Breast epithelium (tissue), 4 donors: ENCODE data around the gene TUBGCP2. TPM values are rescaled to one million over a fixed set of nuclear protein-coding genes. Genes with fewer than 3 reads are reported as not detected.

Experiments
- DNase-seq, 2 donors: peaks; one replicate each; pipeline ENCODE4 v3.0.0-alpha.2; 2019; ENCODE audit warnings: low spot score in 2 of 2
- H3K27ac ChIP-seq, 2 donors: fragments of 200-600 bp; sonication (generic) in 1 of 2; one replicate each; pipeline ENCODE4 v1.5.1; 2016 to 2019; ENCODE audit warnings: mild to moderate bottlenecking in 1 of 2
- H3K27me3 ChIP-seq, 2 donors: fragments of 200-600 bp; sonication (generic) in 1 of 2; one replicate each; pipeline versions ENCODE4 v1.5.1 to v1.6.0; 2017 to 2019; ENCODE audit warnings: control low read depth in 1 of 2, mild to moderate bottlenecking in 1 of 2
- H3K36me3 ChIP-seq: fragments of 200-600 bp; one replicate; pipeline ENCODE4 v1.5.1; 2019
- H3K4me1 ChIP-seq, 2 donors: fragments of 200-600 bp; sonication (generic); one replicate each; pipeline ENCODE4 v1.5.1; 2016 to 2019; ENCODE audit warnings: control low read depth in 1 of 2
- H3K4me3 ChIP-seq, 3 donors: fragments of 200-600 bp; sonication (generic); 1 replicate in 2 of 3; 2 replicates in 1 of 3; pipeline ENCODE4 v1.5.1; 2016 to 2019; ENCODE audit warnings: mild to moderate bottlenecking in 3 of 3, moderate library complexity in 2 of 3
- H3K9me3 ChIP-seq, 2 donors: fragments of 200-600 bp; sonication (generic) in 1 of 2; one replicate each; pipeline ENCODE4 v1.5.1; 2016 to 2019; ENCODE audit warnings: control low read depth in 1 of 2
- CTCF ChIP-seq, 3 donors: fragments of 450-650 bp; IDR thresholded peaks; one replicate each; pipeline ENCODE4 v1.5.1; 2016 to 2017; ENCODE audit warnings: antibody characterized with exemption in 3 of 3, mild to moderate bottlenecking in 3 of 3, moderate library complexity in 3 of 3
- POLR2A ChIP-seq: fragments of 450-650 bp; IDR thresholded peaks from one replicate; pipeline ENCODE4 v1.6.1; 2016; ENCODE audit warnings: antibody characterized with exemption, mild to moderate bottlenecking, moderate library complexity
- POLR2AphosphoS5 ChIP-seq, 3 donors: sonication (generic); formaldehyde crosslinking; IDR thresholded peaks; one replicate each; pipeline ENCODE4 v1.6.1; 2017; ENCODE audit warnings: antibody characterized with exemption in 3 of 3
- intact Hi-C: fragments of 100-400 bp; cut with DNase I; formaldehyde crosslinking; loops from one replicate; pipeline ENCODE4 v1.15.1; 2023; ENCODE audit warnings: low total_unique reads
- total RNA-seq, 3 donors: library from RNA; depleted of rRNA; stranded (reverse); fragments of >200 nt; gene quantifications; one replicate each; pipeline ENCODE4 v1.1.0, GENCODE V29; 2016

Gene TUBGCP2
- total RNA-seq, 3 donors from 2014 or later: 33.6 to 40.0 (median 39.5) TPM

GRCh38 chr10:133249975-133250754 lies 58.5 kb downstream of the TUBGCP2 start:
- TF ChIP-seq POLR2A (no peak), POLR2AphosphoS5 (IDR thresholded peaks at IDR 0.05) (no peak)
- H3K4me1 ChIP-seq: no peaks in the 10 kb centered on the region
- H3K27me3 ChIP-seq: peaks cover 3 to 48% of the 10 kb centered on the region in 2 donors
- DNase-seq: no peak
- no peaks in the 10 kb centered on the region for H3K36me3 ChIP-seq
- H3K4me3 ChIP-seq: no peak overlapping the region
- H3K9me3 ChIP-seq: no peaks in the 10 kb centered on the region
- intact Hi-C loops: no loop called here
- no peak overlapping the region for H3K27ac ChIP-seq

- DNase-seq: no peak
- Histone ChIP-seq H3K4me3 (no peak overlapping the region), H3K36me3 (no peaks in the 10 kb centered on the region), H3K4me1 (no peaks in the 10 kb centered on the region), H3K27me3 (peaks cover 3 to 56% of the 10 kb centered on the region in 2 donors), H3K27ac (no peak overlapping the region), H3K9me3 (no peaks in the 10 kb centered on the region)
- TF ChIP-seq POLR2A (no peak), POLR2AphosphoS5 (IDR thresholded peaks at IDR 0.05) (no peak), CTCF (IDR thresholded peaks at IDR 0.05) (no peak)
- intact Hi-C loops: no loop called here
Observed at GRCh38 chr10:133249094-133249780, 59.4 kb downstream of the TUBGCP2 start.

GRCh38 chr10:133248334-133248715 lies 60.3 kb downstream of the TUBGCP2 start:
- intact Hi-C loops: no loop called here
- no peak overlapping the region for H3K4me3 ChIP-seq
- H3K27me3 ChIP-seq: peaks cover 3 to 65% of the 10 kb centered on the region in 2 donors
- H3K36me3 ChIP-seq: no peaks in the 10 kb centered on the region
- no peak for DNase-seq
- H3K9me3 ChIP-seq: no peaks in the 10 kb centered on the region
- no peak overlapping the region for H3K27ac ChIP-seq
- TF ChIP-seq CTCF (IDR thresholded peaks at IDR 0.05) (no peak), POLR2A (no peak), POLR2AphosphoS5 (IDR thresholded peaks at IDR 0.05) (no peak)
- no peaks in the 10 kb centered on the region for H3K4me1 ChIP-seq

- no peak for DNase-seq
- intact Hi-C loops: no loop called here
- no peaks in the 10 kb centered on the region for H3K36me3 ChIP-seq
- H3K4me3 ChIP-seq: no peak overlapping the region
- H3K4me1 ChIP-seq: no peaks in the 10 kb centered on the region
- no peak overlapping the region for H3K27ac ChIP-seq
- peaks cover 3 to 70% of the 10 kb centered on the region in 2 donors for H3K27me3 ChIP-seq
- TF ChIP-seq CTCF (IDR thresholded peaks at IDR 0.05) (no peak), POLR2A (no peak), POLR2AphosphoS5 (IDR thresholded peaks at IDR 0.05) (no peak)
- no peaks in the 10 kb centered on the region for H3K9me3 ChIP-seq
Observed at GRCh38 chr10:133247681-133248333, 60.9 kb downstream of the TUBGCP2 start.

DNA sequence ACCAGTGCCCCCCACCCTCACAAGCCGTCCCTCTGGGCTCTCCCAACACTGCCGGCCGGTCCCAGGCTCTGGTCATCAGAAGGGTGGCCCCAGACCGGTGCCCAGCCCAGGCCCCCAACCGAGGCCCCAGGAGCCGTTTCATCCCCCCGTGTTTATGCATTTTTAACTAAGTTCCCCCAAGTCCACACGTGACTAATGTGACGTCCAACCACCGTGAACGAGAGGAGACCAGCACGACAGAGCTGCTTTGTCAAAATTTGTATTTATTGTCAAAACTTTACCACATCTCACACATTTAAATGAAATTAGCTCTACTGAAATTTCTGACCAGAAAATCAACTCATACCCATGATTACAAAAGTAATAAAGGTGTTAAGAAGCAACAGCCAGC lies 62.4 kb downstream of the TUBGCP2 start:
- intact Hi-C loops: no loop called here
- H3K27ac ChIP-seq: no peak overlapping the region
- H3K27me3 ChIP-seq: peaks cover 3 to 79% of the 10 kb centered on the region in 2 donors
- TF ChIP-seq POLR2A (no peak), CTCF (IDR thresholded peaks at IDR 0.05) (no peak), POLR2AphosphoS5 (IDR thresholded peaks at IDR 0.05) (no peak)
- H3K9me3 ChIP-seq: no peaks in the 10 kb centered on the region
- no peak for DNase-seq
- H3K36me3 ChIP-seq: no peaks in the 10 kb centered on the region
- no peaks in the 10 kb centered on the region for H3K4me1 ChIP-seq
- H3K4me3 ChIP-seq: no peak overlapping the region
